ENCODE data around the gene DRC7. TPM values are rescaled to one million over a fixed set of nuclear protein-coding genes. Genes with fewer than 3 reads are reported as not detected.

DRC7 gene
- total RNA-seq, 4 donors from 2014 or later, result not detected

- Histone ChIP-seq H3K27me3 (no peaks in the 10 kb centered on the region), H3K27ac (peak overlapping the region in 1 of 4 donors; percentile 25), H3K9me3 (no peaks in the 10 kb centered on the region), H3K4me1 (no peaks in the 10 kb centered on the region), H3K36me3 (peaks cover 0 to 45% (median 0%) of the 10 kb centered on the region in 3 donors), H3K4me3 (no peak overlapping the region)
- DNase-seq, result no peak
- TF ChIP-seq CTCF (IDR thresholded peaks at IDR 0.05) (no peak), POLR2A (IDR thresholded peaks at IDR 0.05) (no peak)
Observed at GRCh38 chr16:57757883-57758282, 63.3 kb downstream of the DRC7 start.

GRCh38 chr16:57758331-57759117 lies 63.9 kb downstream of the DRC7 start:
- DNase-seq, result no peak
- no peaks in the 10 kb centered on the region for H3K4me1 ChIP-seq
- no peaks in the 10 kb centered on the region for H3K9me3 ChIP-seq
- no peaks in the 10 kb centered on the region for H3K27me3 ChIP-seq
- H3K4me3 ChIP-seq, result no peak overlapping the region
- TF ChIP-seq CTCF (IDR thresholded peaks at IDR 0.05), result no peak
- TF ChIP-seq POLR2A (IDR thresholded peaks at IDR 0.05), result no peak
- H3K27ac ChIP-seq, result no peak overlapping the region
- H3K36me3 ChIP-seq, result peaks cover 0 to 43% (median 0%) of the 10 kb centered on the region in 3 donors

- no peaks in the 10 kb centered on the region for H3K4me1 ChIP-seq
- DNase-seq, result no peak
- H3K36me3 ChIP-seq, result peaks cover 0 to 40% (median 0%) of the 10 kb centered on the region in 3 donors
- no peak overlapping the region for H3K4me3 ChIP-seq
- no peaks in the 10 kb centered on the region for H3K27me3 ChIP-seq
- TF ChIP-seq POLR2A (IDR thresholded peaks at IDR 0.05) (no peak), CTCF (IDR thresholded peaks at IDR 0.05) (no peak)
- no peak overlapping the region for H3K27ac ChIP-seq
- H3K9me3 ChIP-seq, result no peaks in the 10 kb centered on the region
Observed at GRCh38 chr16:57759131-57759530, 64.5 kb downstream of the DRC7 start.

GRCh38 chr16:57759541-57760356 lies 65.1 kb downstream of the DRC7 start:
- no peak overlapping the region for H3K4me3 ChIP-seq
- no peaks in the 10 kb centered on the region for H3K4me1 ChIP-seq
- TF ChIP-seq CTCF (IDR thresholded peaks at IDR 0.05) (no peak), POLR2A (IDR thresholded peaks at IDR 0.05) (no peak)
- H3K9me3 ChIP-seq, result no peaks in the 10 kb centered on the region
- peaks cover 0 to 45% (median 0%) of the 10 kb centered on the region in 3 donors for H3K36me3 ChIP-seq
- no peak for DNase-seq
- H3K27me3 ChIP-seq, result no peaks in the 10 kb centered on the region
- no peak overlapping the region for H3K27ac ChIP-seq

GRCh38 chr16:57760357-57761160 lies 66.0 kb downstream of the DRC7 start:
- H3K4me1 ChIP-seq, result no peaks in the 10 kb centered on the region
- no peak overlapping the region for H3K27ac ChIP-seq
- no peaks in the 10 kb centered on the region for H3K27me3 ChIP-seq
- no peaks in the 10 kb centered on the region for H3K9me3 ChIP-seq
- DNase-seq, result no peak
- H3K4me3 ChIP-seq, result no peak overlapping the region
- TF ChIP-seq POLR2A (IDR thresholded peaks at IDR 0.05) (no peak), CTCF (IDR thresholded peaks at IDR 0.05) (no peak)
- H3K36me3 ChIP-seq, result peaks cover 0 to 42% (median 0%) of the 10 kb centered on the region in 3 donors

Data from Peyer's patch (tissue), 4 donors.